Esophagus muscularis mucosa (tissue), 4 donors: ENCODE results near the gene CFAP126. TPM values are rescaled to one million over a fixed set of nuclear protein-coding genes. Genes with fewer than 3 reads are reported as not detected.

ENCODE experiments used
- DNase-seq: peaks from one replicate; pipeline ENCODE4 v3.0.0-alpha.2; 2017; ENCODE audit errors: extremely low spot score
- H3K27ac ChIP-seq, 4 donors: fragments of 200-600 bp; sonication (generic); replicated peaks in 1 of 4; 1 replicate in 3 of 4; 2 replicates in 1 of 4; pipeline ENCODE4 v1.5.1; 2016 to 2019; ENCODE audit warnings: mild to moderate bottlenecking in 1 of 4
- H3K27me3 ChIP-seq, 4 donors: fragments of 200-600 bp; sonication (generic); one replicate each; pipeline versions ENCODE4 v1.5.1 to v1.6.0; 2016 to 2019
- H3K36me3 ChIP-seq, 4 donors: fragments of 200-600 bp; sonication (generic); one replicate each; pipeline ENCODE4 v1.5.1; 2016 to 2019
- H3K4me1 ChIP-seq, 4 donors: fragments of 200-600 bp; sonication (generic); one replicate each; pipeline ENCODE4 v1.5.1; 2016 to 2019
- H3K4me3 ChIP-seq, 4 donors: fragments of 200-600 bp; sonication (generic); 1 replicate in 2 of 4; 2 replicates in 2 of 4; pipeline ENCODE4 v1.5.1; 2016 to 2019; ENCODE audit warnings: mild to moderate bottlenecking in 4 of 4, moderate library complexity in 1 of 4
- H3K9me3 ChIP-seq, 4 donors: fragments of 200-600 bp; sonication (generic); 1 replicate in 3 of 4; 2 replicates in 1 of 4; pipeline ENCODE4 v1.5.1; 2016 to 2019
- EP300 ChIP-seq: sonication (generic); formaldehyde crosslinking; IDR thresholded peaks from one replicate; pipeline ENCODE4 v1.6.1; 2017; ENCODE audit warnings: antibody characterized with exemption
- POLR2A ChIP-seq: fragments of 450-650 bp; IDR thresholded peaks from one replicate; pipeline ENCODE4 v1.6.1; 2017; ENCODE audit warnings: antibody characterized with exemption, moderate library complexity, mild to moderate bottlenecking, low read depth
- POLR2AphosphoS5 ChIP-seq, 2 donors: sonication (generic); formaldehyde crosslinking; IDR thresholded peaks; one replicate each; pipeline ENCODE4 v1.6.1; 2017; ENCODE audit warnings: antibody characterized with exemption in 2 of 2
- WGBS: methylation state at CpG from one replicate; pipeline ENCODE4 v1.1.5; 2018; 5-methylcytosine and 5-hydroxymethylcytosine counted together
- intact Hi-C: fragments of 100-400 bp; cut with DNase I; formaldehyde crosslinking; loops from one replicate; pipeline ENCODE4 v1.15.1; 2023
- total RNA-seq, 4 donors: library from RNA; depleted of rRNA; stranded (reverse); fragments of >200 nt; gene quantifications; one replicate each; pipeline versions ENCODE4 v1.1.0 to v1.2.1, GENCODE V29; 2016
- TF ChIP-seq, protein P1 (sequence below), 3 experiments: fragments of 200-600 bp in 2 of 3; fragments of 450-650 bp in 1 of 3; sonication (generic) in 2 of 3; IDR thresholded peaks; one replicate each; pipeline ENCODE4 v1.5.1; 2017 to 2019; ENCODE audit warnings: antibody characterized with exemption in 3 of 3, mild to moderate bottlenecking in 2 of 3, moderate library complexity in 1 of 3

CFAP126 gene
- total RNA-seq, 4 donors from 2014 or later: not detected

DNA sequence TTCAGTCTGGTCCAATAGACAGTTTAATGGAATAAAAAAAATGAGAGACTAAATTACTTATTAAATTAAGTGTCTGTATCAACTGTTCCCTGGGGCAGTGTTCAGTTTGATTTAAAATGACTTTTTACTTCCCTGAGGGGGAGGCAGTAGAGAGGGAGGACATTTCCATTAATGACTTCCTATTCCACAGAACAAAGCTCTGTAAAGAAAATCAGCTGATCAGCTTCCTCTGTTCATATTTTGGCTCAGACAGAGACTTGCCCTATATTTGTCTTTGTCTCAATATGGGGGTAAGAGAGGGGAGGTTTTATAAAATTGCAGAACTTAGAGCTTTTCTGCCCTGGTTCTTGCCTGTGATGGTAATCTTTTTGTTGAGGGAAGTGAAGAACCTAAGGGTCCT lies 8.4 kb downstream of the CFAP126 start:
- H3K27ac ChIP-seq: no peak overlapping the region

DNA sequence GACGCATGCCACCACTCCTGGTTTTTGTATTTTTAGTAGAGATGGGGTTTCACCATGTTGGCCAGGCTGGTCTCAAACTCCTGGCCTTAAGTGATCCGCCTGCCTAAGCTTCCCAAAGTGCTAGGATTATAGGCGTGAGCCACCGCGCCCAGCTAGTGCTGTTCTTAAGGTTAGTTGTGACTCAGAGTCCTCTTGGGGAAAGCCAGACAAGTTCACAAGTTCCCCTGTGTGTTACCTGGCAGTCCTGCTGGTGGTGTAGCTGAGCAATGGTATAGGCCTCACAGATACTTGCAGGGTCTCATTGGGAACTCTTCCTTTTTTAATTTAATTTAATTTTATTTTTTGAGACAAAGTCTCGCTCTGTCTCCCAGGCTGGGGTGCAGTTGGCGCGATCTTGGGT lies 10.6 kb downstream of the CFAP126 start:
- H3K4me1 ChIP-seq: peaks cover 3 to 10% (median 7%) of the 10 kb centered on the region in 4 donors
- no peak for DNase-seq
- H3K36me3 ChIP-seq: peaks cover 0 to 33% (median 11%) of the 10 kb centered on the region in 4 donors
- WGBS: 96% methylated on average over 8 of the region's 8 CpGs
- no peaks in the 10 kb centered on the region for H3K9me3 ChIP-seq
- TF ChIP-seq, protein P1, sequence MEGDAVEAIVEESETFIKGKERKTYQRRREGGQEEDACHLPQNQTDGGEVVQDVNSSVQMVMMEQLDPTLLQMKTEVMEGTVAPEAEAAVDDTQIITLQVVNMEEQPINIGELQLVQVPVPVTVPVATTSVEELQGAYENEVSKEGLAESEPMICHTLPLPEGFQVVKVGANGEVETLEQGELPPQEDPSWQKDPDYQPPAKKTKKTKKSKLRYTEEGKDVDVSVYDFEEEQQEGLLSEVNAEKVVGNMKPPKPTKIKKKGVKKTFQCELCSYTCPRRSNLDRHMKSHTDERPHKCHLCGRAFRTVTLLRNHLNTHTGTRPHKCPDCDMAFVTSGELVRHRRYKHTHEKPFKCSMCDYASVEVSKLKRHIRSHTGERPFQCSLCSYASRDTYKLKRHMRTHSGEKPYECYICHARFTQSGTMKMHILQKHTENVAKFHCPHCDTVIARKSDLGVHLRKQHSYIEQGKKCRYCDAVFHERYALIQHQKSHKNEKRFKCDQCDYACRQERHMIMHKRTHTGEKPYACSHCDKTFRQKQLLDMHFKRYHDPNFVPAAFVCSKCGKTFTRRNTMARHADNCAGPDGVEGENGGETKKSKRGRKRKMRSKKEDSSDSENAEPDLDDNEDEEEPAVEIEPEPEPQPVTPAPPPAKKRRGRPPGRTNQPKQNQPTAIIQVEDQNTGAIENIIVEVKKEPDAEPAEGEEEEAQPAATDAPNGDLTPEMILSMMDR (IDR thresholded peaks at IDR 0.05): no peak
- no peak for TF ChIP-seq POLR2AphosphoS5 (IDR thresholded peaks at IDR 0.05)
- no peak for TF ChIP-seq POLR2A
- no peak for TF ChIP-seq EP300
- H3K27me3 ChIP-seq: no peaks in the 10 kb centered on the region
- H3K27ac ChIP-seq: no peak overlapping the region
- no peak overlapping the region for H3K4me3 ChIP-seq
- intact Hi-C loops: no loop called here

More for the DNA sequence above, 8.4 kb downstream of the CFAP126 start:
- Histone ChIP-seq H3K27me3 (no peaks in the 10 kb centered on the region), H3K4me3 (no peak overlapping the region), H3K4me1 (peaks cover 3 to 10% (median 7%) of the 10 kb centered on the region in 4 donors), H3K9me3 (no peaks in the 10 kb centered on the region), H3K36me3 (peaks cover 0 to 49% (median 21%) of the 10 kb centered on the region in 4 donors)
- TF ChIP-seq, protein P1 (IDR thresholded peaks at IDR 0.05): no peak
- TF ChIP-seq POLR2A (no peak), POLR2AphosphoS5 (IDR thresholded peaks at IDR 0.05) (no peak), EP300 (no peak)
- intact Hi-C loops: no loop called here
- no peak for DNase-seq

DNA sequence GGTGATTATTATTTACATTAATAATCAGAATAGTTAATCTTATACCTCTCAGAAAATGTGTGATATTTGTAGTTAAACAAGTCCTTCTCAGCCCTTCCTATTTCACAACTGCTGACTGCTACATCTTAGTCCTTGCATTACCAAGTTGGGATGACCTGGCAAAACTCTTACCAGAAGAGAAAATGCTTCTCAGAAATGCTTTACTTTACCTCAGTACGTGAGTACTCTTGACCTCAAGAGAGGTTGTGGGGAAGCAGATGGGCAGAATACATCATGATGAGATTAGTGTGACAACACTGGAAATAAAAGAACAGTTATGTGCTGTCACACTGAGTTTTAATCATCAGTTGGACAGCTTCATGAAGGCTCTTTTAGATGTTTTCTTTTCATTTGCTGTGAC lies 16.2 kb downstream of the CFAP126 start:
- peaks cover 0 to 3% (median 0%) of the 10 kb centered on the region in 4 donors for H3K4me1 ChIP-seq
- H3K4me3 ChIP-seq: no peak overlapping the region
- peaks cover 0 to 32% (median 16%) of the 10 kb centered on the region in 4 donors for H3K36me3 ChIP-seq
- H3K9me3 ChIP-seq: no peaks in the 10 kb centered on the region
- H3K27me3 ChIP-seq: no peaks in the 10 kb centered on the region
- no peak for DNase-seq
- 43% methylated on average over 1 of the region's 1 CpG for WGBS
- TF ChIP-seq, protein P1 (IDR thresholded peaks at IDR 0.05): no peak
- intact Hi-C loops: no loop called here
- no peak overlapping the region for H3K27ac ChIP-seq

DNA sequence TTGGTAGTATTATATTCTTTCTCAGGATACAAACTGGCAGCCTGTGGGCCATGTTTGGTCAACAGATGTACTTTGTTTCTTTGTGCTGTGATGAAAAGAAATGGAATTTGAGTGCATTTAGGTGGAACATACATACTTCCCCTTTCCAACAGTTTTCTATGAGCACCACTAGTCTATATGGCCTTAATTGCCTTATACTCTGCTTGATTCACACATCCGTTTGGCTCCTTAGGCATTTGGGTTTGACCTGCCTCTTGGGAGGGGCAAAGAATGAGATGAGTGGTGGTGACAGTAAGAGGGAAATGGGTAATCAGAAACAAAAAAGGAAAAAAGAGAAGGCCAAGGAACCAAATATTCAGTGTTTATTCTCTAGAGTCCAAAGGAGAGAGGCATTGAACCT lies 17.0 kb downstream of the CFAP126 start:
- H3K27me3 ChIP-seq: no peaks in the 10 kb centered on the region
- WGBS: 83% methylated on average over 1 of the region's 1 CpG
- intact Hi-C loops: no loop called here

More for the DNA sequence above, 17.0 kb downstream of the CFAP126 start:
- no peak overlapping the region for H3K27ac ChIP-seq
- no peaks in the 10 kb centered on the region for H3K9me3 ChIP-seq
- H3K4me1 ChIP-seq: peaks cover 0 to 3% (median 0%) of the 10 kb centered on the region in 4 donors
- no peak overlapping the region for H3K4me3 ChIP-seq
- peaks cover 0 to 32% (median 21%) of the 10 kb centered on the region in 4 donors for H3K36me3 ChIP-seq
- DNase-seq: no peak
- TF ChIP-seq POLR2AphosphoS5 (IDR thresholded peaks at IDR 0.05) (no peak), POLR2A (no peak), EP300 (no peak)
- TF ChIP-seq, protein P1 (IDR thresholded peaks at IDR 0.05): no peak
